Neural progenitor cell (in vitro differentiated cells): ENCODE results near the gene SEC16A.

Experiments used
- EZH2phosphoT487 ChIP-seq: fragments of 200-600 bp; sonication (generic); IDR thresholded peaks from 2 replicates; pipeline ENCODE4 v1.6.1; 2017; ENCODE audit warnings: antibody characterized with exemption
- TF ChIP-seq, protein P1 (sequence below): fragments of 200-600 bp; sonication (generic); IDR thresholded peaks from 2 replicates; pipeline ENCODE4 v1.5.1; 2017; ENCODE audit warnings: antibody characterized with exemption, mild to moderate bottlenecking

DNA sequence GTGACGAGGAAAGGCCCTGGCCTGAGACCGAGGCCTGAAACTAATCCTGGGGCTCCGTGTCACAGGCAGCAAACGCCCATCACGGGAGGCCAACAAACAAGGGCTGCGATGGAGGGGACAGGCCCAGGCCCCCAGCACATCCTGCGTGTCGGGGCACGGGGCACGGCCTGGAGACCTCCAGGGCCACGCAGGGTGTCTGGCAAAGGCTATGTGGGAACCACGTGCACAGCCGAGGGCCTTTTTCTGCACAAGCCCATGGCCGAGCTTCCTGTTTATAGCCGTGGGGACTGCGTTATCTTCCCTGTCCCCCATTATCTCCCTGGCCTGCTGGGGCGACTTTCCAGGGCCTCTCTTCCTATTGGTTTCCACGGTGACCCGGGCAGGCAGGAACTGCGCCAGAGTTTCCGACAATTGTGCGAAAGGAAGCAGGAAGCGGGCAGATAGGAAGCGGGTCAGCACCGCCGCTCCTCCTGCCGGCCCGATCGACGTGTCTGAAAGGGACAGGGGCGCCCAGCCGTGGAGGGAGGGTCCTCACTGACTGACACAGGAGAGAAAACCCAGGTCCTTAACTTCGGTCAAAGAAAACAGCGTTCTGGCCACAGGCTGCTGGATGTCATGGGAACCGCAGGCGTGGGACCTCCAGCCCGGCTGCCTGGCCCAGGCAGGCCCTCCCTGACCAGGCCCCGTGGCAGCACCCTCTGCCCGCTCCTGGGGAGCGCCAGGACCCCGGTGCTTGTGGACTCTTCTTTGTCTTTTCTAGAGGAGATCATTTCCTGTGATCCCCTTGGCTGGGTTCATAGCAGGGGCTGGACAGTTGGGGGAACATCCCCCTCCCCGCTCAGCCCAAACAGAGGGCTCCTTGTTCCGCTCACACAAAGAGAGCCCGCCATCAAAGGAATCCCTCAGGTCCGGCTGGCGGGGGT is 29.1 kb upstream of the SEC16A start:
- TF ChIP-seq EZH2phosphoT487, result no peak
- TF ChIP-seq, protein P1, sequence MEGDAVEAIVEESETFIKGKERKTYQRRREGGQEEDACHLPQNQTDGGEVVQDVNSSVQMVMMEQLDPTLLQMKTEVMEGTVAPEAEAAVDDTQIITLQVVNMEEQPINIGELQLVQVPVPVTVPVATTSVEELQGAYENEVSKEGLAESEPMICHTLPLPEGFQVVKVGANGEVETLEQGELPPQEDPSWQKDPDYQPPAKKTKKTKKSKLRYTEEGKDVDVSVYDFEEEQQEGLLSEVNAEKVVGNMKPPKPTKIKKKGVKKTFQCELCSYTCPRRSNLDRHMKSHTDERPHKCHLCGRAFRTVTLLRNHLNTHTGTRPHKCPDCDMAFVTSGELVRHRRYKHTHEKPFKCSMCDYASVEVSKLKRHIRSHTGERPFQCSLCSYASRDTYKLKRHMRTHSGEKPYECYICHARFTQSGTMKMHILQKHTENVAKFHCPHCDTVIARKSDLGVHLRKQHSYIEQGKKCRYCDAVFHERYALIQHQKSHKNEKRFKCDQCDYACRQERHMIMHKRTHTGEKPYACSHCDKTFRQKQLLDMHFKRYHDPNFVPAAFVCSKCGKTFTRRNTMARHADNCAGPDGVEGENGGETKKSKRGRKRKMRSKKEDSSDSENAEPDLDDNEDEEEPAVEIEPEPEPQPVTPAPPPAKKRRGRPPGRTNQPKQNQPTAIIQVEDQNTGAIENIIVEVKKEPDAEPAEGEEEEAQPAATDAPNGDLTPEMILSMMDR, result no peak
